SKM-1 treated with dmso at 0.1 percent for 144 hours (cell line): ENCODE data around the gene ZNF182.
"Not testable (repeated sequence)": the region's sequence is repeated elsewhere in the genome, so short reads cannot be mapped to it uniquely, and the experiment has no call there.

ENCODE experiments used
- DNase-seq: peaks from one replicate; lab custom pipeline; 2025; ENCODE audit not compliant: unreplicated experiment; lab: John Stamatoyannopoulos, UW

The ZNF182 gene

GRCh38 chrX:48003758-48004457 lies at the start of gene ZNF182:
Gene ZNF182 (minus strand): TSS chrX:48003989. CDS start chrX:48002609, 1,380 bp downstream.
- DNase-seq, result peak; percentile 64

- DNase-seq, result no peak
Observed at GRCh38 chrX:48046846-48047245, 43.1 kb upstream of the ZNF182 start.

- no peak for DNase-seq
Observed at GRCh38 chrX:48045410-48046311, 41.9 kb upstream of the ZNF182 start.

GRCh38 chrX:48043056-48043455 lies 39.3 kb upstream of the ZNF182 start:
- no peak for DNase-seq

GRCh38 chrX:48035891-48036290 lies 32.1 kb upstream of the ZNF182 start:
- DNase-seq, result no peak

GRCh38 chrX:48030641-48031173 lies 26.9 kb upstream of the ZNF182 start:
- DNase-seq, result not testable (repeated sequence)

- no peak for DNase-seq
Observed at GRCh38 chrX:48030237-48030636, 26.4 kb upstream of the ZNF182 start.

- no peak for DNase-seq
Observed at GRCh38 chrX:48028091-48028490, 24.3 kb upstream of the ZNF182 start.

GRCh38 chrX:48027545-48027944 lies 23.8 kb upstream of the ZNF182 start:
- not testable (repeated sequence) for DNase-seq

GRCh38 chrX:48025561-48025960 lies 21.8 kb upstream of the ZNF182 start:
- DNase-seq, result peak; percentile 53

- DNase-seq, result no peak
Observed at GRCh38 chrX:48022738-48023137, 18.9 kb upstream of the ZNF182 start.

- no peak for DNase-seq
Observed at GRCh38 chrX:48022100-48022499, 18.3 kb upstream of the ZNF182 start.

GRCh38 chrX:48021026-48021900 lies 17.5 kb upstream of the ZNF182 start:
- peak; percentile 64 for DNase-seq

GRCh38 chrX:48020472-48020871 lies 16.7 kb upstream of the ZNF182 start:
- DNase-seq, result not testable (repeated sequence)

- not testable (repeated sequence) for DNase-seq
Observed at GRCh38 chrX:48019892-48020291, 16.1 kb upstream of the ZNF182 start.

- DNase-seq, result not testable (repeated sequence)
Observed at GRCh38 chrX:48016583-48017310, 13.0 kb upstream of the ZNF182 start.

GRCh38 chrX:48009445-48009960 lies 5.7 kb upstream of the ZNF182 start:
- DNase-seq, result not testable (repeated sequence)

- not testable (repeated sequence) for DNase-seq
Observed at GRCh38 chrX:48006688-48007087, 2.9 kb upstream of the ZNF182 start, which contains the start of gene SPACA5. Gene SPACA5 (plus strand): TSS chrX:48006988. CDS start chrX:48007803, 815 bp downstream.

- no peak for DNase-seq
Observed at GRCh38 chrX:48003367-48003757, 427 bp downstream of the ZNF182 start.

GRCh38 chrX:48002929-48003328 lies 860 bp downstream of the ZNF182 start:
- no peak for DNase-seq
